Fibroblast of skin of scalp (primary cell): ENCODE results near the gene BBS4.
A peak's percentile ranks its signal among the peaks of the same experiment; 100 is the strongest.

Experiments
- DNase-seq: peaks from one replicate; pipeline ENCODE4 v3.0.0-alpha.2; 2013

Gene BBS4

GRCh38 chr15:72766025-72766424 is 80.0 kb downstream of the BBS4 start:
- DNase-seq = no peak

GRCh38 chr15:72766780-72767179 is 80.8 kb downstream of the BBS4 start:
- no peak for DNase-seq

GRCh38 chr15:72770673-72771328 is 84.8 kb downstream of the BBS4 start:
- no peak for DNase-seq

- DNase-seq = no peak
Observed at GRCh38 chr15:72771329-72771725, 85.3 kb downstream of the BBS4 start.

GRCh38 chr15:72774696-72775383 is 88.8 kb downstream of the BBS4 start:
- no peak for DNase-seq

- DNase-seq = no peak
Observed at GRCh38 chr15:72778796-72779195, 92.8 kb downstream of the BBS4 start.

GRCh38 chr15:72781631-72782030 is 95.6 kb downstream of the BBS4 start:
- no peak for DNase-seq

GRCh38 chr15:72782274-72783003 is 96.4 kb downstream of the BBS4 start:
- DNase-seq = no peak

- no peak for DNase-seq
Observed at GRCh38 chr15:72783004-72783639, 97.1 kb downstream of the BBS4 start.

GRCh38 chr15:72783640-72784455 is 97.8 kb downstream of the BBS4 start, which contains the start of gene ADPGK:
ADPGK (minus strand) TSS chr15:72783758; CDS start chr15:72783691, 67 bp downstream.
- DNase-seq = peak; percentile 93

- DNase-seq = no peak
Observed at GRCh38 chr15:72784456-72784876, 98.5 kb downstream of the BBS4 start.

GRCh38 chr15:72785432-72785831 is 99.4 kb downstream of the BBS4 start:
- DNase-seq = peak; percentile 93

- peak; percentile 64 for DNase-seq
Observed at GRCh38 chr15:72785841-72786240, 99.8 kb downstream of the BBS4 start.

GRCh38 chr15:72786242-72786641 is 100.2 kb downstream of the BBS4 start:
- DNase-seq = no peak

GRCh38 chr15:72786676-72787345 is 100.8 kb downstream of the BBS4 start:
- no peak for DNase-seq

- peak; percentile 29 for DNase-seq
Observed at GRCh38 chr15:72787526-72787925, 101.5 kb downstream of the BBS4 start.
